COR-L47 (cell line): ENCODE measurements around the gene ADAR.

Source experiments
- DNase-seq: peaks from one replicate; lab custom pipeline; 2025; lab: John Stamatoyannopoulos, UW

Gene ADAR

DNA sequence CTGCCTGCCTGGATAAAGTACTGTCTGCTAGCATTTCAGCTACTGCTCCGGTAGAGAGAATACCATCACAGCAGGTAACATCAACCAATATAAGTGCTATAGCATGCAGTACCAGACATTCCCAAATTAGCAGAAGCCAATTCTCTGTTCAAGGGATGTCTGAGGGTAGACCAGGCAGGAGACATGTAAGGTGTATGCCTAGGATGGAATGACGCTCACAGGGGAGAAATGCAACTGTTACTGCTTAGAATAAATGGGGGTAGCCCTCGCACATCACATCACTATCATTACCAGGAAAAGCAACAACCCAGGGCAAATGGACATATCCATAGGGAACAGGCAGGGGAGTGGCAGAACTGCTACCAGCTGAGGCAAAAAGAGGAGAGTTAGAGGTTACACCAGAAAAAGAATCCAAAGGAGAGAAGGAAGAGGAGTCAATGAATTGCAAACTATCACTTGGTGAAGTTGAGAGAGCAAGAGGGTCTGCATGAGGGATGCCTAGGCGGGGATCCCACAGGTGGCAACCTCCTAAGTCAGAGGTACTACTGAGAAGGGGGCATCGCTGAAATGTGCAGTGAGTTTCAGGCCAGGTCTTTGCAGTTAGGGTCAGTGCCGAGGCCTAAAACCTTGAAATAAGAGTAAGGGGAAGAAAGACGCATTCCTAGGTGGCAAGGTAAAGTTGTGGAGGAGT, 50.6 kb downstream of the ADAR start:
- DNase-seq = no peak

DNA sequence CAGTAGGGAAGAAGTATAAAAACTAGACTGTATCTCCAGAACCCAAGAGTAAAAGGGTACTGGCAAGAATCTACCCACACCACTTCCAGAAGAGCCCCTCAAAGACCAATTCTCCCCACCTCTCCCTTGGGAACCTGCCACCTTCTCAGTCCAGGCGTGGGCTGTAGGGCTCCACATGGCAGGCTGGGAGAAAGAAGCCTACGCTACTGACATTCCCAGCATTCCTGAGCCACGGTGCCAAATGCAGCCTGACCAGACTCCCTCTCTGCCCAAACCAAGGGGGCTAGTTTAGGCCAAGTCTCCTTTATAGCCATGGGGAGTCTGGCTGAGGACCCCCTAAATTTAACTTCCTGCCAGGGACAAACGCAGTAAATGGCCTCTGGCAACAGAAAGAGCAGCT, 51.6 kb downstream of the ADAR start:
- DNase-seq = no peak

DNA sequence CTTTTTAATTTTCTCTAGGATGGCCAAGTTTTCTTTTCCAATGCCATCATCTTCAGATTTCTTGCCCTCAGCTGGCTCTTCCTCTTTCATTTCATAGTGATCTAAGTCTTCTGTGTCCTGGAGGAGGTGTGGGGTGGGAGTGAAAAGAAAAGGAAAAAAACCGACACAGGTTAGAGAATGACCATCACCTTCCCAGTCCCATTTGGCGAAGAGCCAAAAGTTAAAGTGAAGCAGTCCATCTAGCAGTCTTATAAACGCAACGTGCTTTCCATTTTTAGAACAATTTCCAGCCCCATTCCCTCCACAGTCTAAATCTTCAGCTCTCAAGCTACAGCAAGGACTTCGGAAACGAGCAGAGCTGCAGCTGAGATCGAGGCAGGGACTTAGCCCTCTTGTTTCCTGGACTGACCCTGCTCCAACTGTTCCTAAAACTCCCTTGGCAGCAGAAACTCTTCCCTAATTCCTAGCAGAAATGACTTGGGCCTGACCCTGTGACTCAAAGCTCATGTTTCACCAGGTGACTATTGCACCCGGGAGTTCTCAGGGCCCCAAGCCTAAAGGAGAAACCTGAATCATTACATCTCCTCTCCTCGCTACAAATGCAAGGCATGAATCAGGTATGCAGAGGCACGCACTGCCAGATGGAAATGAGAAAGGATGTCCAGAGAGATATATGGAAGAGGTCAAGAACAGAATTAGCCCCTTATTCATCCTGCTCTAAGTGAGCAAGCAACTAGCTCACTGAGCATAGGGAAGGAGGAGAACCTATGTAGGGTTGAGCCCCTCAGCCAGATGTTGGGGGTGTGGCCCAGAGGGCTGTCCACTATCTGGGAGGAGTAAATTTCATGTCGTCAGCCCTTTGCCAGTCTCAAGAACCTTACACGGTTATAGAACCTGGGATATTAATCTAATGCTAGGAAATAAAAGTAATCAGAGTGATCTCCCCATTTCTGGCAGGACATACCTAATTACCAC, 54.6 kb downstream of the ADAR start:
- DNase-seq = no peak

DNA sequence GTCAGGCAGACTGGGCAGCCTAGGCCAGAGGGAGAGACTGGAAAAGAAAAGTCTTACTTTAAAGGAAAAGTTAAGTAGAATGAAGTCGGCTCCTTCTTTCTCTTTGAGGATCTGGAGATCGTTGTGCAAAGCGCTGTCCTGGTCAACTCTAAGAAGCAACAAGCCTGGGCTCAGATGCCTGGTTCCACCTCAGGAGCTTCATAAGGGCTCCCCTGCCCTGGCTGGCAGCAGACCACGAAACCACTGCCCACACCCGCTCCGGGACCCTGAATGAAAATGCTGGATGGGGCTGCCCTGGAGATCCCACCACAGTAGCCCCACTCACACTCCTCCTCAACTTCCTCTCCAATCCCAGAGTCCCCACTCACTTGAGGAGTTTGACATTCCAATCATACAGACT, 56.0 kb downstream of the ADAR start:
- DNase-seq = no peak

DNA sequence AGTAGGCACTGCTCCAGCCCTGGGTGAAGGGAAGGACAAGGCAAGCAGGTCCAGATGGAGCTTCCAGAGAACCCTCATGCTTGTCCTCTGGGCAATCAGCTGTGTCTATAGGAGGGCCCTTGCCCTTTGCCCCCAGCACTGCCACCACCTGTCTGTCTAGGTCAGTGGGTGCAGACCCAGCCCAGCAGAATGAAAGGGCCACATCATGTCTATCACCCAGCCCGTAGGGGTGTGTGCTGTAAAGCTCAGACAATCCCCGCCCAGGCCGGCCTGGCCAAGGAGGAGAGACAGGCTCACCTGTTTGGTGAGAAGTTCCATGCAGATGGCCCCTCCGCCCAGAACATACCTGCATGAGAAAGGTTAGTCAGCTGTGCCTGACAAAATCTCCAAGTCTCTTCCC, 56.5 kb downstream of the ADAR start:
- no peak for DNase-seq

DNA sequence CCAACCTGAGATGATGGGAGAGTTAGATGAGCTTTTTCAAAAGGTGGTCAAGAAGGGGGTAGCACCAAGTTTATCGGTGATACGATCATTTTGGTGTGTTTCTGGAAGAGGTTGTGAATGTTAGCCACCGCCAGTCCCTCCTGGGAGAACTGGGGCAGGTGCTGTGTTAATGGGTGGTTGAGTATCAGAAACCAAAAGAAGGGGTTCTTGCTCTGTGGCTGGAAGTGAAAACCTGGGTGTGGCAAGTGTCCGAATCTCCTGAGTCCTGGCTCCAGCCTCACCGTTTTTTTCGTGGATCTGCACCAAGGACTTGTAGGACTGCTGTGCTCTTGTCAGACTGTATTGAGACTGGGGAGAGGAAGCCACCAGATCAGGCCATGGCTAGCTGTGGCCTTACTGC, 57.3 kb downstream of the ADAR start:
- DNase-seq = no peak

DNA sequence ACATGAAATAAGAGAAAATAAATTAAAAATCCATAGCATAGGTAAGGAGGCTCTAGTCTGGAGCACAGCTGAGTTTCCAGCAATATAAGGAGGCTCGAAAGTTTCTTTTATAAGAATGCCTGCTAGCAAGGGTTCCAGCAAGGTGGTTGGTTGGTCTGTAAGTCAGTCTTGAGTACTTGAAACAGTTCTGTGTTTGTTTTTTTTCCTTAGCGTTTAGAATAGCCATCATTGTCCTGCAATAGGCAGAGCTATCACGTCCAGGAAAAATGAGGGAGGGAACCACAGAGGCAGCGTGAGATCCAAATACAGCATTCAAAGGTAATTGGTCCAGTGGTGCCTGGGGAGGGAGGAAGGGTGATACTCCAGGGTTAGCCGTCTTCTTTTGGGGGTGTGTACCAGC, 57.9 kb downstream of the ADAR start:
- DNase-seq = no peak

DNA sequence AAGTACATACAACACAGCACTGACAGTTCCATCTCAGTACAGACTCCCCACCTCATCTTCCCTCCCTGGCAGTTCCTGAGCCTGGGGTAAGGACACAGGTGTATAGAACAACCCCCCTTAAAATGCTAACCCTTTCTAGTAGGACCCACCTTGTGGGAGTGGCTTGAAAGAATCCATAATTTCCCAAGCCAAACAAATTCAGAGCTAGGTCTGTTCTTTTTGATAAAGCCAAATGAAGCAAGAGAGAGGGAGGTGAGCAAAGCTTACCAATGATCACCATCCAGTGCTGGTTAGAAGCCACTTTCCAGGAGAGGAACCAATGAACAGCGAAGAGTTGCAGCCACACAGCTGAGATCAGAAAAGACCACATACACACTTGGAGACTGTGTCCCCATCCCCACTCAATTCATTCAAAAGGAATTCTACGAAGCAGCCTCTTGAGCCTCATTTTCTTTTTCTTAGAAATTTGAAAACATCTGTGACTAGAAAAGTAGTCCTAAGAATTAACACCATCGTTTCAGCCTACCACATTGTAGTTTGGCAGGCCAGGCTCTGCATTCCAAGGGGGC, 58.7 kb downstream of the ADAR start:
- DNase-seq = no peak

DNA sequence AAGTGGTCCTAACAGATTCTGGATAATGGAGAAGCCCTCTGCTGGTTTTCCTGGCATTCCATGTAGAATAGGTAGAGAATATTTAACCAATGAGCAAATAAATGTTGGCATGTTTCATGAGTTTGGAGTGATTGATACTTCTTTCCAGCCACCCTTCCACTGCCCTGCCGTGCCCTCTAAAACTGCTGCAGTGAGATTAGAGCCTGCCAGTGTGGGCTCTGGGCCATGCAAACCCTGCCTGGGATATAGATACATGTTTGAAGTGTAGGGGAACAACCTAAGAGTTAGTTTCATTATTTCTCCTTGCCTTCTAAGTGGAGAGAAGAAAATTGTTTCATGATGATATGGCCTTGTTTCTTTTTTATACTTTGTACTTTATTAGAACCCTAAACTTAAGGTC, 60.0 kb downstream of the ADAR start:
- DNase-seq = no peak

DNA sequence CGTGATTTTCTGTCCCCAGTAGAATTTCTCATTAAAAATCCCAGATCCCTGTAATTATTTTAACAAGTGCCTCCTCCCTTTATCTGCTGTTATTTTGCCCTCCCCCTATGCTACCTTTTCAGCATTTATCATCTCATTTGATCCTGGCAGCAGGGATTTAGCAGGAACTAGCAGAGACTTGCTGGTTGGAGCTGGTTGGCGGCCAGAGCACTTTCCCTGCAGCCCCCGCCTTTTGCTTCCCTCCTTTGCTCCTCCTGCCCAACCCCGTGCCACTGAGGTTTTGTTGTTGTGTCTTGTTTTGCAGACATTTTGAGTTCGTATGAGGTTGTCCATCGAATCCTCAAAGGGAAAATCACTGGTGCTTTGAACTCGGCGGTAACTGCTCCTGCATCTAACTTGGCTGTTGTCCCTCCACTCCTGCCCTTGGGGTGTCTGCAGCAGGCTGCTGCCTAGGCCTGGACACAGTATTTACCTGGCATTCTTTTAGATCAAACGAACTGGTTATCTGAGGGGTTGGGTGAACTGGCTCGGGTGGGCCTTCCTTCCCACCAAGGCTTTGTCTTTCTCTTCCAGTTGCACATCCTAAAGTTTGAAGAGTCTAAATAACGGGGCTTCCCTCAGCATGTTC, 60.8 kb downstream of the ADAR start:
- DNase-seq = no peak

DNA sequence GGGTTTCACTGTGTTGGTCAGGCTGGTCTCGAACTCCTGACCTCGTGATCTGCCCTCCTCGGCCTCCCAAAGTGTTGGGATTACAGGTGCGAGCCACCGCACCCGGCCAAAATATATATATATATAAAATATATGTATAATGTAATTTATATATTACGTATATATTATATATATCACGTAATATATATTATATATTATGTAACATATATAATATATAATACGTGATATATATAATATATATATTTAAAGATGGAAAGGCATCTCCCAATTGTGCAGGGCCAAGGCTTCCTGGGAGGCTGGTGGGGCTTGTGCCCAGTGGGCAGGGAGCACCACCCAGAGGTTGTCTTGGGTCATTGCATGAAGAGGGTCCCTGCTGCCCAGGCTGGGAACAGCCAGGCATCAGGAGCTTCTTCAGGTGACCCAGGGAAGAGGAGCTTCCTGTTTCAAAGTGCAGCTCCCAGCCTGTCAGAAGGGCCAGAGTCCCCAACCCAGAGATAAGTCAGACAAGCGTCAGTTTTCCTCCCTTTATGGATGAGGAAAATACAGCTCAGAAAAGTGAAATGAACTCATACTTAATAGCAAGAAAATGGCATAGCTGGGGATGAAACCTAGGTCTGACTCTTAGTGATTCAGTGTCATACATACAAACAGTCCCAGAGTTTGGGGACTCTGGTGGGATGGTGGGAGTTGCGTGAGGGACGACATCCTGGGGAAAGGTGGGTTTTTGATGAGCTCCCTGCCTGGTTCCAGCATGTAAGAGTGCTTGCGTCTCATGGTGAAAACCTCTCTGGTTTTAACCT, 61.5 kb downstream of the ADAR start:
- peak; percentile 60 for DNase-seq

DNA sequence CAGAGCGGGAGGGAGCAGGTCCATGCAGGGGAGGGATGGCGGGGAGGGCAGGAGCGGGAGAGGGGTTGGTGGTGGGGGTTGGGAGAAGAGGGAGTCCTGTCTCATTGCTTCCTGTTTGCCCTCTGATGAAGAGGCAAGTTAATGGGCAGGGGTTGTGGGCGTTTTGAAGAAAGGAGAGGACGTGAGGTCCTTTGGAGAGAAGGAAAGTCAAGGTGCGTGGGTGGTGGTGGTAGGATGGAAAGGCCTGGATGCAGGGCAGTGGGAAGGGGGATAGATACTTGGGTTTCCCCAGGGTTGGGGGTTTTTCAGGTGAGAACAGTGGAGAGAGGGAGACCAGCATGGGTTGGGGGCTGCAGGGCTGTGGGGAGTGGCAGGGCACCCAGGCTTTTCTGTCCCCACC, 66.8 kb downstream of the ADAR start:
- DNase-seq = no peak

DNA sequence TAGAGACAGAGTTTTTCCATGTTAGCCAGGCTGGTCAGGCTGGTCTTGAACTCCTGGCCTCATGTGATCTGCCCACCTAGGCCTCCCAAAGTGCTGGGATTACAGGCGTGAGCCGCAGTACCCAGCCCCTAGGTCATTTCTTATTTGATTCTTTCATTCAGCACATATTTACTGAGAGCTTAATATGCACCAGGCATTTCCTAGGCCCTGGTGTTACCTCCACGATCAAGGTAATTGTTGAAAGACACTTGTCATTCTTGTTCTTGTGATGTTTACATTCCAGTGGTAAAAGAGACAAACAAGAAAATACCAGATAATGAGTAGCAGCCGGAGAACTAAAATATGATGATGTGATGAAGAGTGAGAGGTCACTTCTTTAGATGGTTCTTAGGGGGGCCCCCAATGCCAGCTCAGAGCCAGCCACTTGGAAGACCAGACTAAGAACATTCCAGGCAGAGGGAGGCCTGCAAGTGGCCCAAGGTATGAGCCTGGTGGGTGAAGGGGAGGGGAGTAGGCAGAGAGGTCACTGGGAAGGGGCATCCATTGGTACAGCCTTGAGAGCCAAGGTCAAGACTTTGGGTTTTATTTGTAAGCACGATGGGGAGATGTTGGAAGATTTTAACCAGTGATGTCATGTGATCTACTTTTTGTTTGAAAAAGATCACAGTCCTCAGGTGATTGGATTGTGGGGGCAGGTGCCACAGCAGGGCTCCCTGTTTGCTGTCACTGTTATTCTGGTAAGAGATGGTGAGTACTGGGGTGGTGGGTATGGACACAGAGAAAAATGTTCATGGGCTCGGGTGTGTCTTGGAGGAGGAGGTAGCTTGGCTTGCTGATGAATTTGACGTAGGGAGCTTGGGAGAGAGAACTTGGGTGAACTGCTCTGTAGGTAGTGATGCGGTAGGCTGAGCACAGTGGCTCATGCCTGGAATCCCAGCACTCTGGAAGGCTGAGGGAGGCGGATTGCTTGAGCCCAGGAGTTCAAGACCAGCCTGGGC, 68.2 kb downstream of the ADAR start:
- no peak for DNase-seq

DNA sequence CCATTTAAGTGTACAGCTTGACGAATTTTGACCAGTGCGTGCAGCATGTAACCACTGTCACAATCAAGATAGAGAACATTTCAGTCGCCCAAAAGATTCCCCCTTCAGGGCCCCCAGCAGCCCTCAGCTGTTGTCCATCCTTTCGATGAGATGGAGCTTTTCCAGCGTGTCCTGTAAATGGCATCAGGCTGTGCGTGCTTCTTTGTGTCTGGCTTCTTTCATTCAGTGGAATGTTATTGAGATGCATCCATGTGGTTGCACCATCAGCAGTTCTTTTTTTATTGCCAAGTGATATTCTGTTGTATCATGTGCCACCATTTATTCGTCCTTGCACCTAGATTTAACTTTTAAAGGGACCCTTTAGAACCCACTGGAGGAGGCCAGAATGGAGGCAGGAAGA, 71.4 kb downstream of the ADAR start:
- DNase-seq = no peak

DNA sequence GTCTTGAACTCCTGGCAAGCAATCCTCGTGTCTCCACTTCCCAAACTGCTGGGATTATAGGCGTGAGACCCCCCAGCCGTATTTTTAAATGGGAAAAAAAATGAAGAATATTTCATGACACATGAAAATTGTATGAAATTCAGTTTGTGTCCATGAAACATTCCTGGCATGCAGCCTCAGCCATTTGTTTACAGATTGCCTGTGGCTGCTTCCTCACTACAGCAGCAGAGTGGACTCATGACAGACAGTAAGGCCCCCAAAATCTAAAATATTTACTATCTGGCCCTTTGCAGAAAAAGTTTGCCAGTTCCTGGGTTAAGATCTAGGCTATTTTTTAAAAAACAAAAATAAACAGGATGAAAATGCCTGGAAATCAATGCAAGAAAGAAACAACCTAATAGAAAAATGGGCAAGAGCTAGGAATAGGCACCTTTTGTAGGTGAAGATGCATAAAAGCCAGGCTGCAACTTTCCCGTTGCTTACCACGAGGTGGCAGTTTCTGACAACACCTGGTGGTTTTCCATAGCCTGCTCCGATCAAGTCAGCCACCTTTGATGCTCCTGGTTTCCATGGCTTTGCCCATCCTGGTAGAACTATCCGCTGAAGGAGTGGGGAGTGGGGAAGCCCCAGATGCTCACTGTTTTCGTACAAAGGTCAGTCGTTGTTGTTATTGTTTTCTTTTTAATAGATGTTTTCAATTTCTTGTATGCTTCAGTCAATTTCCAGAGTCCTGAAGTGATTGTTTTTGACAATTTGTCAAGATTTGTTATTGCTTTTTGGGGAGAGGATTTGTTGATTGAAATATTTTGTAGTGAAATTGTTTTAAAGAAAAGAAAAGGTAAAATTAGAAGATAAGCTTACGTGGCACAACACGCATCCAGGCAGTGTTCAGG, 73.8 kb downstream of the ADAR start:
- DNase-seq = peak; percentile 56
